CD4-positive, alpha-beta T cell treated with Interleukin-15 for 4 hours (primary cell): ENCODE measurements around the gene LINS1.
"Not testable (repeated sequence)": the region's sequence is repeated elsewhere in the genome, so short reads cannot be mapped to it uniquely, and the experiment has no call there.

Experiments used
- DNase-seq: peaks from one replicate; pipeline ENCODE4 v3.0.0-alpha.2; 2020; ENCODE audit warnings: low spot score

Gene LINS1

GRCh38 chr15:100601163-100601562 lies 821 bp downstream of the LINS1 start:
- DNase-seq: peak; percentile 31

GRCh38 chr15:100598655-100599054 lies 3.3 kb downstream of the LINS1 start:
- DNase-seq: no peak

- no peak for DNase-seq
Observed at GRCh38 chr15:100597862-100598261, 4.1 kb downstream of the LINS1 start.

GRCh38 chr15:100596792-100597191 lies 5.2 kb downstream of the LINS1 start:
- DNase-seq: peak; percentile 98

GRCh38 chr15:100595964-100596363 lies 6.0 kb downstream of the LINS1 start:
- DNase-seq: no peak

GRCh38 chr15:100593431-100593830 lies 8.6 kb downstream of the LINS1 start:
- no peak for DNase-seq

- DNase-seq: no peak
Observed at GRCh38 chr15:100592898-100593297, 9.1 kb downstream of the LINS1 start.

GRCh38 chr15:100591835-100592234 lies 10.1 kb downstream of the LINS1 start:
- no peak for DNase-seq

- DNase-seq: not testable (repeated sequence)
Observed at GRCh38 chr15:100591163-100591562, 10.8 kb downstream of the LINS1 start.

- no peak for DNase-seq
Observed at GRCh38 chr15:100588638-100589242, 13.2 kb downstream of the LINS1 start.

- no peak for DNase-seq
Observed at GRCh38 chr15:100580414-100580813, 21.6 kb downstream of the LINS1 start.

GRCh38 chr15:100573526-100573925 lies 28.5 kb downstream of the LINS1 start:
- DNase-seq: no peak

GRCh38 chr15:100572362-100572983 lies 29.5 kb downstream of the LINS1 start:
- peak; percentile 42 for DNase-seq

- DNase-seq: peak; percentile 25
Observed at GRCh38 chr15:100571592-100572167, 30.3 kb downstream of the LINS1 start.

GRCh38 chr15:100570735-100571313 lies 31.2 kb downstream of the LINS1 start:
- no peak for DNase-seq

- DNase-seq: no peak
Observed at GRCh38 chr15:100570275-100570674, 31.7 kb downstream of the LINS1 start.

- DNase-seq: no peak
Observed at GRCh38 chr15:100569391-100569790, 32.6 kb downstream of the LINS1 start.

GRCh38 chr15:100566850-100567628 lies 34.9 kb downstream of the LINS1 start:
- no peak for DNase-seq

GRCh38 chr15:100565591-100565990 lies 36.4 kb downstream of the LINS1 start:
- no peak for DNase-seq

- DNase-seq: no peak
Observed at GRCh38 chr15:100560323-100560722, 41.7 kb downstream of the LINS1 start.

- DNase-seq: no peak
Observed at GRCh38 chr15:100559330-100559729, 42.7 kb downstream of the LINS1 start.

- DNase-seq: no peak
Observed at GRCh38 chr15:100558771-100559254, 43.2 kb downstream of the LINS1 start.
